GM18507 (cell line): ENCODE results near the gene INVS.
A peak's percentile ranks its signal among the peaks of the same experiment; 100 is the strongest.
"Not testable (repeated sequence)": the region's sequence is repeated elsewhere in the genome, so short reads cannot be mapped to it uniquely, and the experiment has no call there.

Experiments used
- DNase-seq: peaks from one replicate; pipeline ENCODE4 v3.0.0; 2011; ENCODE audit warnings: low read depth; ENCODE audit not compliant: insufficient read length; ENCODE audit errors: extremely low spot score
- FAIRE-seq: peaks from 2 replicates; lab custom pipeline; 2011; peaks lifted over from hg19 to GRCh38; lab: Jason Lieb, UNC

Gene INVS

DNA sequence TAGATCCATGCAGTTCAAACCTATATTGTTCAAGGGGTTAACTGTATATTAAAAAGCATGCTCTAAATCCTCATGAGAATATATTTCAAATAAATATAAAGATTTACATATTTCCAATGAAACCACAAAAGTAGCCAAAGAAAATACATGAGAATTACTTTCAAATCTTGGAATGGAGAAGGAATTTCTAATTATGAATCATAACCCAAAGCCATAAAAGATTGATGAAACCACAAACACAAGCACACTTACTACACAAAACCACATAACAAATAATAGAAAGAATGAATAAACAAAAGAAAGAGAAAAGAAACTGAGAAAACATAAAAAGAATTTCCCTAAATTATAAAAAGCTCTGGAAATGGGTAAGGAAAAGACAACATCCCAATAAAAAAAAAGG lies 16.3 kb upstream of the INVS start:
- FAIRE-seq (no peak), DNase-seq (no peak)

DNA sequence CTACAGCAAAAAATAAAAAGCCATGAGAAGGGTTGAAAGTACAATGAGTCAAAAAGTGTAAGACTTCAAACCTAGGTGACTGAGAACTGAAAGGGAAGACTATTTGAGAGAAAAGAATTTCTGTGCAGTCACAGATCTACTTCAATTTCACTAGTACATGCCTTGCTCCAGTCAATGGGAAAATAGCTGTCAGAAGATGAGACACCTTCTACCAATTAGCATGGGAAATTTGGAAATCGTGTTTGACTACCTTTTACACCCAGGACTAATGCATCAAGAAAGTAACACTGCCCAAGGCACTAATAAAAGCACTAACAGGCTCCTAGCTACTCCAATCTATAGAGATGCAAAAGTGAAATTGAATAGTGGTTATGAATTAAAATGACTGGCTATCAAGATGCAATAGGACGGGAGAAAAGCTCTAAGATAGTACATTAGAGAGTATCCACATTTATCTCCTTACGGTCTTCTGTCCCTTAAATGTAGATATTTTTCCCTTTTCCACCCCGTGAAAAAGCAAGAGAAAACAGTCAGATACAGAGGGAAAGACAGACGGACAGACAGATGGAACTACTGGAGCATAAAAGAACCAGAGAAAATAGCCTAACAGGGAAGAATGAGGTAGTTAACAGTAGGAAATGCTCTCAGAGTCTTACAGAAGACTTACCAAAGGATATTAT lies 15.5 kb upstream of the INVS start:
- FAIRE-seq, result no peak
- no peak for DNase-seq

DNA sequence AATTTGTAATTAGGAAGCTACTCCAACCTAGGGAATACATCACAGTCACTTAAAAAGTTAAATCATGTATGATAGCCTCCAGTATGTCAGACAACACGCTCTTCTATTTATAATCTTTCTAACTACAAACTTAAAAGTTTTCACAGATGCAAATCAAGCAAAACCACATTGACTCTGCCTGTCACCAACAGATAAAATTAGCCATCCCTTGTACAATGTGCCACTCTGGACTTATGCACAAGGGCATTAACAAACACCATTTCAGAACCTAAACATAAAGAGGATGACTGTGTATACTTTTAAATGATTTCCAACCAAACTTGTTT lies 15.0 kb upstream of the INVS start:
- no peak for DNase-seq
- peak; percentile 90 for FAIRE-seq

DNA sequence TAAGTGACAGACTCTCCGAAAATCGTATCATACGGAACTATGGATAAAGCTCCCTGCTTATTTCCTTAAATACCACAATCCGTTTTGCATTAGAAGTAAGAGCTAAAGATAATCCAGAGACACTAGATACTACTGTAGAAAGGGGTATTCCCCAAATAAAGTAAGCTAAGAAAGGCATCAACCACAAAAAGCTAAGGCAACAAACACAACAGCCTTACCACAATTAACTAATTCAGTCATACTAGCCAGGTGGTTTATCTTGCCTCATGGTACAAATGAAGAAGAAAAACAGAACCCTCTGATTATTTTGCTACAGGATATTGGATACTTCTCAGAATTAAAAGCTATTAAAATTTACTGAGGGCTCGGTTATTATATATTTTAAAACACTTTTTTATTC lies 14.3 kb upstream of the INVS start:
- peak; percentile 82 for FAIRE-seq

DNA sequence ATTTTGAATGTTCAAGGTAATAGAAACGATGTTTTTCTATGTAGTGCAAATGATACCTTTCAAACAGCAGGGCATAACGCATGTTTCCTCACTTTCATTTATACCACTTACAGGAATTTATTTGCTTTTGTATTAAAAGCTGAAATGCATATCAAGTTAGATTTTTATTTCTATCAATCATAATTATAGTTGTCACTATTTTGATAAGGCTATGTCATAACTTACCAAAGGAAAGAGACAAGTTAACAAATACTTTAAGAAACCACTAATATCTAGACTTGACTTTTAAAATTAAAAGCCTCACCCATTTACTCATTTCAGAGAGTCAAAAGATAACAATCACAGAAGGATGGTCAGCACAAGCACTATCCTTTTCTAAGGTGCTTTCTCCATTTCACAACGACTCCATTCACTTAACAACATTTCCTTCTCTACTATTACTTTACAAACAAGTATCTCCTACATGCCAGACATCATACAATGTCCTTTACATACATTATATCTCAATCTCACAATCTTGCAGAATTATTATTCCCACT lies 12.9 kb upstream of the INVS start:
- DNase-seq (no peak), FAIRE-seq (peak; percentile 69)

More for the DNA sequence above, 14.3 kb upstream of the INVS start:
- DNase-seq, result no peak

DNA sequence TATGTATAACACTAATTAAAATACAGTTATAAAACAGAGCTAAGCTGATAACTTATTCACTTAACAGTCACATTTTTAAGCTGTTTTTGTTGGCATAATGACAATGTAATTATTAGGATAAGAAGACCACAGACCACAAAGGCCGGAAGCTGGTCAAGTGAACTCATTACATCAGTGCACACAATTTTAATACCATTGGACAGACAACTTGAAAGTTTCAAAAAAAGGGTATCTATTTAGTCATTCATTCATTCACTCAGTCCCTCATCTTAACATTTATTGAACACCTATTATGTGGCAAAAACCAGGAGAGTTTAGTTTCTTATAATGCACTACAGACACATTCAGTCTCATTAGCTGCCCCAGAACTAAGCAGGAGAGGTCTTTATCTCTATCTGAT lies 11.8 kb upstream of the INVS start:
- DNase-seq (no peak), FAIRE-seq (no peak)

DNA sequence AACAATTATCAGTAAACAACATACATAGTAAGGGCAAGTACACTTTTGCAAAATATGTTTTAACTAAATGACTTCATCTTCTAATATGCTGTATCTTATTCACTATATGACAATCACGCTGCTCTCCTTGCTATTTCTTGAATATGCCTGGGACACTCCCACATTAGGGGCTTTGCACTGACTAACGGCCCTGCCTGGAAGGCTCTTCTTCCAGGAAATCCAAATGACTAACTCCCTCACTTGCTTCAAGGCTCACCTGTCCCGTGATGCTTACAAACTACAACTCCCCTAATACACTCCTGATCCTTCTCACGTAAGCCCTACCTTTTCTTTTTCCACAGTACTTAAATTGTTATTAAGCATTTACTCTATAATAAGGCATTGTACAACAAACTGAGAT lies 10.8 kb upstream of the INVS start:
- DNase-seq (no peak), FAIRE-seq (peak; percentile 15)

DNA sequence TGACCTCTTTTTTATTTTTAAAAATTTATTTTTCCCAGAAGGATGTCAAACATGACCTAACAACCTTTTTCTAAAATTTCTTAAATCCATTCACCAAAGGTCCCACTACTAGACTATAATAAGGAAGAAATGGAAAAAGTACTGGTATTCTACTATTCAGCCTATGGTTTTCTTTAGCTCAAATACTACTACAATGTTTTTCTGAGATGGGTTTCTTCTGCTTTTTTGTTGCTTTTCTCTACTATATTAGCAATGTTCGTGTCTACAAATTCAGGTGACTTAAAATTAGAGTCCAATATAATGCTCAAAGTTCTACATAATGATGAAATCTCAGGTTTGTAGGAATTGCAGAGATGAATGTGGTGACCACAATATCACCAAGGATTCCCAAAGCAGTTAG lies 8.2 kb upstream of the INVS start:
- FAIRE-seq, result peak; percentile 41

DNA sequence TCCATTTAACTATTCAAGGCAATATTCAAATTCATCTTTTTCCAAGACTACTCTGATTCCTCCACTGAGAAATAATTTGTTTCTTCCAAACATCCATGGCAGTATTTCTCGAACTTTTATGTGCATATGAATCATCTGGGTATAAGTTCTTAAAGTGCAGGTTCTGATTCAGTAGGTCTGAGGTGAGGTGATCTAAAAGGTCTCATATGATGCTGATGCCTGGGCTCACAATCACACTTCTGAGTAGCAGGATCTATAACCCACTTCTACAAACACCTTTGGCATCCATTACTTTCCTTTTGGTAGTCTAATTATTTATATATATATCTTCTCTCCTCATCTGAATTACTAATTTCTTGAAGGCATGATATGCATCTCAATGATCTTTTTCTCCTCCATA lies 7.4 kb upstream of the INVS start:
- DNase-seq (no peak), FAIRE-seq (peak; percentile 18)

More for the DNA sequence above, 8.2 kb upstream of the INVS start:
- DNase-seq, result no peak

DNA sequence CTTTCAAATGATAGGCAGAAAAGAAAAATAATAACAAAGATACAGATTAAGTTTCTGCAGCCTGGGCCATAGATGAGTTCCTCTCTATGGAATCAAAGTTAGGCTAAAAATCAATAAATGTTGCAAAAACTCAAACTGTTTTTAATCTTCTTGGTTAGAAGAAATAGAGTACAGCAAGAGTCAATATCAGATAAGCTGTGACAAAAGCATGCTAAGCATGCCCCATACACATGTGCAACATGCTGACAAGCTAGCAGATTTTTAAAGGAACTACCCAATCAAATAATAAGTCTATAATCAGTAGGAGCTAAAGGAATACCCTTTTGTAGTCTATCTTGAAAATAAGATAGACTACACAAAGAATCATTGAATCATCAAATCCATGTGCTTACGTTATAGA lies 7.0 kb upstream of the INVS start:
- no peak for FAIRE-seq

DNA sequence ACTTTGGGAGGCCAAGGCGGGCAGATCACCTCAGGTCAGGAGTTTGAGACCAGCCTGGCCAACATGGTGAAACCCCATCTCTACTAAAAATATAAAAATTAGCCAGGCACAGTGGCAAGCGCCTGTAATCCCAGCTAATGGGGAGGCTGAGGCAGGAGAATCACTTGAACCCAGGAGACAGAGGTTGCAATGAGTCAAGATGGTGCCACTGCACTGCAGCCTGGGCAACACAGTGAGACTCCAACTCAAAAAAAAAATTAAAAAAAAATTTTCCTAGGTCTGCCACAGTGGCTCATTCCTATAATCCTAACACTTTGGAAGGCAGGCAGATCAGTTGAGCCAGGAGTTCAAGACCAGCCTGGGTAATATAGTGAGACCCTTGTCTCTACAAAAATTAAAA lies 4.6 kb upstream of the INVS start:
- DNase-seq, FAIRE-seq: not testable (repeated sequence)

More for the DNA sequence above, 7.0 kb upstream of the INVS start:
- no peak for DNase-seq

DNA sequence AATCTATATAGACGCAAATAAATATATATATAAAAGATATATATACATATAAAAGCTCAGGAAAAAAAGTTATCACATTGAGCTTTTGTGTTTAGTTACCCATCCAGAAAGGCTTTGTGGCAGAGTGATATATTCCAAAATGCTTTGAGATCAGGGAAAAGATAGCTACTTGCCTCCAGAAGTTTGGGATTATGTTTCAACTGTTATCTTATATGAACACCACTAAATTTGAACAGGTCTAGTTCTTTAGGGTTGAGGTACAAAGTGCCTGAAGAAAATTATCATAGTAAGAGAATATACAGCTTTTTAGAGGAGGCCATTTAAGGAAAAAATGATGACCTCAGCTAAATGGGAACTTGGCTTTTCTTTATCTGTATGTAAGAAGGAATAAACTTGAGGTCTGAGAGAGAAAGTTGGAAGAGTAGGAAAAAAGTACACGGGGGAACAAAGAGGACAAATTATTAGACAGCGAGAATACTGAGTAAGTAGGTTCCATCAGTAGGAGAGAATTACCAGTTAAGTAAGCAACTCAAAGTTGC lies 2.6 kb upstream of the INVS start:
- no peak for DNase-seq
- FAIRE-seq, result no peak

DNA sequence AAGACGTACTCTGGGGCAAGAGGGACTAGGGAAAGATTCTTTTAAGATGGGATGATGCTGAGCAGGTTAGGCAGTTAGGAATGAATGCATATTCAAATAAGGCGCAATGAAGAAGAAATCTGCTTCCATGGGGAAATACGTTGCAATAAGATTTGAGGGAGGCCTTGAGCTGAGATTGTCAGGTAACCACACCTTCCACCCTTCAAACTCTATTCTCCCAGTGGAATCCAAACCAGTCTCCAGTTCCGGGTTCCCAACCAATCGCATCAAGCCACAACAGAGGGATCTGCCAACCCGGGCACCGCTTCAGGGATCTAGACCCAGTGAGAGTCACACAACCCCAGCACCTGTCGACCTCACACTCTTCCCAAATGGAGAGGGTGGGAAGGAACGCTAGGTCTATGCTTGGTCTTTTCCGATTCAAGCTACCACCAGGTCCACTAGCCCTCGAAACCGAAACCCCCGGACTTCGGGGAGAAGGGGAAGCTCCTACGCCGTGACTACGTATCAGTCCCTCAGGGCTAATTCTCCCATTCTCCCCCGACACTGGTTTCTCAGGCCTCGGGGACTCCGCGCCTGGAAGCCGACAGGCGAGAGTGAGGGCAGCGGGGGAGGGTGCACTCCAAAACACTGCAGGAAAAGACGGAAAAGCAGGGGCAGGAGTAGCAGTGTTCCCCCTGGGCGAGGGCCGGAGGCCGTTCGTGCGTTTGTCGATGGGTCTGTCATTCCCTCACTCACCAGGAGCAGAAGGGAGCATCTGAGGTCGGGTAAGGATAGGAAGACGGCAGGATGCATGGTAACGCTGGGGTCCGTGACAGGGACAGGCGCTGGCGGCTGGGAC lies 777 bp upstream of the INVS start:
- FAIRE-seq (peak; percentile 69), DNase-seq (no peak)

DNA sequence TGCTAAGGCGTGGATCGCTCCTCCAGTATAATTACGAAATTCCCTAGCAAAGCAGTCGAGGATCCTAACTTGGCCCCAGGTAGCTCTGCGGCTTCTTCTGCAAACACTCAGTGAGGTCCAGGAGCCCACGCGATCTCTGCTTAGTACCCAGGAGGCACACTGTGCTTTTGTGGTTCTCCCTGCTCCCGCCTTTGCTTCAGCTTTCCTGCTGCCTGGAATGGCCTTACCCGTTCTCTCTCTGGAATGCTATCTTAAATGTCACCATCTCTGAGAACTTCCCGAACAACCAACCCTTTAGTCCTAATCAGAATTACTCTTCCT lies 639 bp downstream of the INVS start:
- DNase-seq (no peak), FAIRE-seq (no peak)

DNA sequence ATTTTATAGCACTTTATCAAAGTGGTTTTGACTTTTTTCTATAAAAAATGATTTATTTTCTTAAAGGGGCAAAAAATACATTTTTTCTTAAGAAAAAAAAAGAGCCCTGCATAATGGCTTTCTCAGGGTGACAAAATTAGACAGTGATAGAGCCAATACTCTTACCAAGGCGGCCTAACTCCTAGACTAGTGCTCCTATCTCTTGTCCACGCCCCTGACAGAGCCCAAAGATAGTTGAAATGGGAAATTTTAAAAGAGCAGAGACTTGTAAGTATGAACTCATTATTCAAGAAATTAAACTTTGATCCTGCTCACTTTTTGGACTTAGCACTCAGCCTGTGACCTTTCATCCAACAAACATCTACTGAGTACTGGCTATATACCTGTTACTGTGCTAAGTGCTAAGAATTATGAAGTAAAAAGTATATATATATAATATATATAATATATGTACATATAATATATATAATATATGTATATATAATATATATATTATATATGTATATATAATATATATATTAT lies 1.2 kb downstream of the INVS start:
- FAIRE-seq (no peak), DNase-seq (no peak)

DNA sequence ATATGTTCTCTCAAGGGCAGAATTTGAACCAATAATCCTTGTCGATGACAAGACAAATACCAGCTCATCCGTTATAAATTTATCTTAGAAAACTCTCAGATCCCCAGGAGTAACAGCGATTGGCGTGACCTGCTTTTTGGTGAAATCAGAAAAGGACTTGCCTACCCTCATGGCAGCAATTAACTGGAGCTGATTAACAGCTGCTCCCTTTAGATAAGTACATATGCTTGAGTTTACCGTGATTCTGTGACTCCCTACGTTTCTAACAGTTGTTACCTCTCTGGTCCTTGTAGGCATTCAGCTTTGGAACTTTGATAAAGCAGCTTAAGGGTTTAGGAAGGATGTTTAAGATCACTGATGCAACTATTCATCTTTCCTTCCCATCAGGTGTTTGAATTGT lies 2.6 kb downstream of the INVS start:
- DNase-seq, result no peak
- no peak for FAIRE-seq

DNA sequence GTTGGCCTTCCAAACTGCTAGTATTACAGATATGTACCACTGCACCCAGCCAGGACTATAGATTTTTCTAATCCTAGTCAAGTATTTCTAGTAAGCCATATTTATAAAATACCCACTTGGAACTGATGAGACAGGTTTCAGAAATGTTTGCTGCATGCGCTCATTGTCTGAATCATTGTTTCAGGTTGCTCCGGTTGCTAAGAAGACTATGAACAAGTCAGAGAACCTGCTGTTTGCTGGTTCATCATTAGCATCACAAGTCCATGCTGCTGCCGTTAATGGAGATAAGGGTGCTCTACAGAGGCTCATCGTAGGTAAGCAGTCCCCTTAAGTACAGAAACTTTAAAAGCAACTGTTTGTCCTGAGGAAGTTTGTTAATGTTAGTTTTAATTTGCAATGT lies 5.3 kb downstream of the INVS start:
- FAIRE-seq, result no peak
- DNase-seq, result no peak

DNA sequence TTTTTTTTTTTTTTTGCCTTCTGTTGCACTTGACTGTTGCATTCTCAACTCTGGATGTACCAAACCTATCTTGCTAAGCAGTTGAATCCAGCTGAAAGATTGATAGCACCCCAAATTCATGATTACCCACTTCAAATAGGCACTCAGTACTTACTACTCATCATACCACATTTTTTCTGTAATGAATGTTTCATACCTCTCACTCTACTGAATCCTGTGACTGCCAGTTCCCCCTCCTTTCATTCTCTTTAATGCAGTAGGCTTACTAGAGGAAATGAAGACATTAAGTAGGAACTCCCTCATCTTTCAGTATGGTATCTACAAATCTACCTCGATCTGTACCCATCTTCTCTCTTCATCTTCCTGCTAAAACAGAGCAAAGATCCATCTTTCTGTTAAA lies 6.8 kb downstream of the INVS start:
- DNase-seq, result no peak
- FAIRE-seq, result no peak

DNA sequence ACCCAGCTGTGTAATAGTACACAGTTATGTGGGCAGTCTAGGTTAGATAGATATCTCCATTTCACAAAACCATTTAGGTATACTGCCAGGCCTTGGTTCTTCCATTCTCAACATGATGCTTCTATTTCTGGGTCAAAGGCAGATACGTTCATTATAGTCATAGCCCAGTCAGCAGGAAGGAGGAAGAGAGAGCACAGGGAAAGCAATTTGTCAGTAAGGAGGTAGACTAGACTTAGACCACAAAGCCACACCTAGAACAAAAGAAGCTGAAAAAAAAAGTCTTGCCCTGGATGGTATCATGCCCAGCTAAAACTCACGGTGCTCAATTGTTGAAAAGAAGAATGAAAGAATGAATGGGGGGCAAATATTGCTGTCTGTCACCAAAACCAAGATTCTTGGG lies 7.6 kb downstream of the INVS start:
- FAIRE-seq (no peak), DNase-seq (no peak)

DNA sequence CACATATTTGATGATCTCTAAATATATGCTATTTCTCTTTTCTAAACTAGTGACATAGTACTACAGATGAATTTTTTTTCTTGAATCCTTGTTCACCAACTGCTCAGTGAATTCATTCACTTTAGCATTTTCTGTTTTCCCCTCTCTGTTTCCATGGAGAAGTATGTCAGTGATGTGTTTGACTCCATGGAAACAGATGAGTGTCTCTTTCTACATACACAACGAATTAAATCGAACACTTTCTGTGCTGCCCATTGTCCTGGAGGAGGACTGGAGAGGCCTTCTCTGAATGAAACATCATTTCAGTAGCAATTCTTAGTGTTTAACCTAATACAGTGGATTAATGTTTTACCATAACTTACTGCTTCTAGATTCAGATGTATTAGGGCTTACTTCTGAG lies 9.5 kb downstream of the INVS start:
- no peak for FAIRE-seq
- no peak for DNase-seq

DNA sequence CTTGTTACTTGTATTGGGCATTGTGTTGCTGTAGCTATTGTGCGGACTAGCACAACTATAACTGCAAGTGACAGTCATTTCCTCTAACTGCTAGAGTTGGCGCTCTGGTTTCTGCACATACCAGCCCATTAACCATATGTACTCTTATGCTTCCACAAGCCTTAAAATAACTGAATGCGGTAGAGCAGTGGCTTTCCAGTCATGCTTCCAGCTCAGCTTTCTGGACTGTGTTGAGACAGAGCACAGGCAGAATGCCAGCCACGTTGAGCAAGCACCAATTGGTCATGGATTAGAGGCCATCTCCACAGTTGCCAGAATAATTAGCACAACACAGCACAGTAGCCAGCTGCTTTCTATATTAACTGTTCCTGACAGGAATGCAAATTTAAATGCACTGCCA lies 12.2 kb downstream of the INVS start:
- no peak for DNase-seq
- FAIRE-seq, result no peak
